Measurements from ENCODE around the gene DIP2C. TPM values are rescaled to one million over a fixed set of nuclear protein-coding genes. Genes with fewer than 3 reads are reported as not detected.
A peak's percentile ranks its signal among the peaks of the same experiment; 100 is the strongest.
"Not testable (repeated sequence)": the region's sequence is repeated elsewhere in the genome, so short reads cannot be mapped to it uniquely, and the experiment has no call there.

Gene DIP2C
- total RNA-seq, 2 donors from 2014 or later, result 12.3 to 41.8 TPM

GRCh38 chr10:480928-481552, 208.4 kb downstream of the DIP2C start:
- Histone ChIP-seq H3K27me3 (replicated peaks; ENCODE audit: insufficient read depth) (no peaks in the 10 kb centered on the region), H3K27ac (no peak overlapping the region), H3K36me3 (no peaks in the 10 kb centered on the region), H3K4me1 (replicated peaks) (no peaks in the 10 kb centered on the region), H3K4me3 (no peak overlapping the region), H3K9me3 (no peaks in the 10 kb centered on the region)
- DNase-seq (ENCODE audit: low spot score), result no peak
- intact Hi-C loops (cut with DNase I), result no loop called here
- 76% methylated on average over 17 of the region's 17 CpGs for whole genome bisulfite sequencing
- TF ChIP-seq POLR2AphosphoS5 (IDR thresholded peaks at IDR 0.05) (peak; percentile 42), CTCF (IDR thresholded peaks at IDR 0.05) (no peak), POLR2A (IDR thresholded peaks at IDR 0.05) (no peak)

- no peaks in the 10 kb centered on the region for H3K4me1 ChIP-seq (replicated peaks)
- H3K36me3 ChIP-seq, result no peaks in the 10 kb centered on the region
- H3K27ac ChIP-seq, result no peak overlapping the region
- intact Hi-C loops (cut with DNase I), result no loop called here
- no peak for DNase-seq (ENCODE audit: low spot score)
- no peaks in the 10 kb centered on the region for H3K9me3 ChIP-seq
- no peaks in the 10 kb centered on the region for H3K27me3 ChIP-seq (replicated peaks; ENCODE audit: insufficient read depth)
- TF ChIP-seq POLR2AphosphoS5 (IDR thresholded peaks at IDR 0.05) (no peak), POLR2A (IDR thresholded peaks at IDR 0.05) (no peak), CTCF (IDR thresholded peaks at IDR 0.05) (no peak)
- 93% methylated on average over 23 of the region's 23 CpGs for WGBS
- no peak overlapping the region for H3K4me3 ChIP-seq
Observed at GRCh38 chr10:480498-480927, 209.0 kb downstream of the DIP2C start.

GRCh38 chr10:479706-480497, 209.6 kb downstream of the DIP2C start:
- H3K4me1 ChIP-seq (replicated peaks); H3K9me3 ChIP-seq; intact Hi-C loops (cut with DNase I); H3K27me3 ChIP-seq (replicated peaks; ENCODE audit: insufficient read depth); DNase-seq (ENCODE audit: low spot score); H3K4me3 ChIP-seq; H3K36me3 ChIP-seq; H3K27ac ChIP-seq: not testable (repeated sequence)
- WGBS, result 95% methylated on average over 33 of the region's 33 CpGs

GRCh38 chr10:478471-479245, 210.8 kb downstream of the DIP2C start:
- Histone ChIP-seq H3K9me3 (no peaks in the 10 kb centered on the region), H3K4me1 (replicated peaks) (no peaks in the 10 kb centered on the region), H3K36me3 (no peaks in the 10 kb centered on the region), H3K4me3 (no peak overlapping the region), H3K27ac (no peak overlapping the region), H3K27me3 (replicated peaks; ENCODE audit: insufficient read depth) (no peaks in the 10 kb centered on the region)
- intact Hi-C loops (cut with DNase I), result no loop called here
- TF ChIP-seq POLR2A (IDR thresholded peaks at IDR 0.05), result no peak
- TF ChIP-seq POLR2AphosphoS5 (IDR thresholded peaks at IDR 0.05), result no peak
- TF ChIP-seq CTCF (IDR thresholded peaks at IDR 0.05), result no peak
- no peak for DNase-seq (ENCODE audit: low spot score)
- WGBS, result 67% methylated on average over 21 of the region's 21 CpGs

- 93% methylated on average over 3 of the region's 3 CpGs for WGBS
- TF ChIP-seq CTCF (IDR thresholded peaks at IDR 0.05) (no peak), POLR2A (IDR thresholded peaks at IDR 0.05) (no peak), POLR2AphosphoS5 (IDR thresholded peaks at IDR 0.05) (no peak)
- Histone ChIP-seq H3K36me3 (no peaks in the 10 kb centered on the region), H3K27ac (no peak overlapping the region), H3K4me3 (no peak overlapping the region), H3K27me3 (replicated peaks; ENCODE audit: insufficient read depth) (no peaks in the 10 kb centered on the region), H3K4me1 (replicated peaks) (no peaks in the 10 kb centered on the region), H3K9me3 (no peaks in the 10 kb centered on the region)
- intact Hi-C loops (cut with DNase I), result no loop called here
- DNase-seq (ENCODE audit: low spot score), result no peak
Observed at GRCh38 chr10:477620-478019, 211.8 kb downstream of the DIP2C start.

All from prostate gland (tissue), 2 donors.